Thyroid gland (tissue), 4 donors: ENCODE measurements around the gene RIC8A.

Experiments
- POLR2A ChIP-seq, 2 donors: fragments of 450-650 bp; IDR thresholded peaks; one replicate each; pipeline ENCODE4 v1.6.1; 2017; ENCODE audit warnings: antibody characterized with exemption in 2 of 2, mild to moderate bottlenecking in 2 of 2, moderate library complexity in 1 of 2
- TF ChIP-seq, protein P1 (sequence below), 6 experiments: fragments of 200-600 bp in 3 of 6; fragments of 450-650 bp in 3 of 6; sonication (generic) in 3 of 6; IDR thresholded peaks; one replicate each; pipeline ENCODE4 v1.5.1; 2016 to 2019; ENCODE audit warnings: antibody characterized with exemption in 6 of 6, mild to moderate bottlenecking in 2 of 6, inconsistent platforms in 1 of 6, moderate library complexity in 1 of 6

GRCh38 chr11:209275-210121, 2.0 kb downstream of the RIC8A start:
- TF ChIP-seq, protein P1, sequence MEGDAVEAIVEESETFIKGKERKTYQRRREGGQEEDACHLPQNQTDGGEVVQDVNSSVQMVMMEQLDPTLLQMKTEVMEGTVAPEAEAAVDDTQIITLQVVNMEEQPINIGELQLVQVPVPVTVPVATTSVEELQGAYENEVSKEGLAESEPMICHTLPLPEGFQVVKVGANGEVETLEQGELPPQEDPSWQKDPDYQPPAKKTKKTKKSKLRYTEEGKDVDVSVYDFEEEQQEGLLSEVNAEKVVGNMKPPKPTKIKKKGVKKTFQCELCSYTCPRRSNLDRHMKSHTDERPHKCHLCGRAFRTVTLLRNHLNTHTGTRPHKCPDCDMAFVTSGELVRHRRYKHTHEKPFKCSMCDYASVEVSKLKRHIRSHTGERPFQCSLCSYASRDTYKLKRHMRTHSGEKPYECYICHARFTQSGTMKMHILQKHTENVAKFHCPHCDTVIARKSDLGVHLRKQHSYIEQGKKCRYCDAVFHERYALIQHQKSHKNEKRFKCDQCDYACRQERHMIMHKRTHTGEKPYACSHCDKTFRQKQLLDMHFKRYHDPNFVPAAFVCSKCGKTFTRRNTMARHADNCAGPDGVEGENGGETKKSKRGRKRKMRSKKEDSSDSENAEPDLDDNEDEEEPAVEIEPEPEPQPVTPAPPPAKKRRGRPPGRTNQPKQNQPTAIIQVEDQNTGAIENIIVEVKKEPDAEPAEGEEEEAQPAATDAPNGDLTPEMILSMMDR (IDR thresholded peaks at IDR 0.05), result no peak
- TF ChIP-seq POLR2A (IDR thresholded peaks at IDR 0.05), result no peak
